IPS DF 19.7 (cell line): ENCODE measurements around the gene GJA3.

Experiments
- DNase-seq: peaks from one replicate; pipeline ENCODE4 v3.0.0-alpha.2; 2013; ENCODE audit warnings: low read depth, low spot score

The GJA3 gene

GRCh38 chr13:20160306-20161274 is at the start of gene GJA3:
TSS of gene GJA3 (minus strand) at chr13:20161052. CDS start at chr13:20143288, 17,764 bp downstream.
- DNase-seq, result no peak

DNA sequence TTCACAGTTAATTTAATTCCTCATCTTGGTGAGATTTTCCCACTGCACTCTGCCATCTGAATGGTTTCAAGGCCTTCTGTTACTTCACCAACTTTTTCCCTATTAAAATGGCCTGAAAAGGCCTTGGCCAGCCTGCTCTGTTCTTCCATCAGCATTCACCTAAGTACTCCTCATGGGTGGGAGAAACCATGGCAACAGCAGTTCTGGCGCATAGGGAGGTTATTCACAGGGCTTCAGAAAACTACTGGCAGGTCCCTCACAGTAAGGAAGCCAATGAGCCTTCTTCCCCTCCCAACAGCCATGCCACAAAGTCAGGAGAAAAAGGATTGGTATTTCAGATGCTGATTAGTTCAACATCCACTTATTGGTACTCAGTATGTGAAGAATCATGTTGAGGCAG is 49.1 kb upstream of the GJA3 start:
- DNase-seq, result no peak

GRCh38 chr13:20206698-20207235 is 45.9 kb upstream of the GJA3 start:
- DNase-seq, result no peak

GRCh38 chr13:20206065-20206697 is 45.3 kb upstream of the GJA3 start:
- no peak for DNase-seq

DNA sequence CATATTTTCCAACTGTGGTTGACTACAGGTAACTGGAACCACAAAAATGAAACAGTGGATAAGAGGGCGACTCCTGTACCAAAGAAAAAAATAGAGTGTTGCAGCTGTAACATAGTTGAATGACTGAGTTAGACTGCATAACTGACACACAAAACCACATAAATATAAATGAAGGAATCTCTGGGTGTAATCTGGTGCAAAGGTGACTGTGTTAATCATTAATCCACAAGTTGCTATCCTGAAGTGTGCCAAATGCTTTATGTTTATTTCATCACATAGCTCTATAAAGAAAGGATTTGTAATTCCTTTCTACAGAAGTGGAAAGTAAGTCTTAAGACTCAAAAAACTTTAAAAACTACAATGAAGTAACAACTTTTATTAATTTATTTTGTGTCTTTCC is 37.9 kb upstream of the GJA3 start:
- no peak for DNase-seq

DNA sequence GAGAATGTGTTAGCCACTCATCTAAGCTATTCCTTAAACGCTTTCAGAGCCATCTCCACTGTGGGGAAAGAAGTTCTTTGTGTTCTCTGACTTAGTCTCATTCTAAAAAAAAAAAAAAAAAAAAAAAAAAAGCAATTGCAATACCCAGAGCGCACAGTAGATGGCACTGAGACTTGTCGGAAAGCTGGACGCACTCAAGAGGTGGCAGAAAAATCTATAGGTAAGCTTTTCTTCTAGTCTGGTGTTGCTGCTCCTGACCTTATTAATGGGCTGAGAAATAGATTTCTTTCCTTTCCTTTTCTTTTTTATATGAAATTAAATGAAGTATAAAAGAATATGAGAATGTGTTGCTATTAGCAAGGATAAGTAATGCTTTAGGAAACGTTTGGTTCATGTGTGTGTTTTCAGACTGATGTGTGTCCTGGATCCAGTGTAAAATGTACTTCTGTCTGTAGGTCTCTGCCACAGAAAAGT is 36.5 kb upstream of the GJA3 start:
- no peak for DNase-seq

DNA sequence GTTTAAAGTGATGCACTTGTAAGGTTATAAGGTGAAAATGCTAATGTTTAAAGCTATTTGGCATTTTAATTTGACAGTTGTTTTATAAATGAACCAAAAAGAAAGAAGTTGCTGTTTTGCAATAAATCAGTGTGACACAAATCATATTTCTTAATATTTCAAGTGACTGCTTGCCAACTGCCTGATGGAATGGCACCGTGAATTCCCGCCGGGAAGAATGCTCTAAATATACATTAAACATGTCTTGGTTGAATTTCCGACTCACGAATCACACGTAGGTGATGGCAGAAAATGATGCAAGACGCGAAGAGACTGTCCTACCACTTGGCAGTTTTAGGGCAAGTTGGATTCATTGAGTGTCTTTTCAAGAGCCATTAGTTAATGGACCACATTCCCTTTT is 34.9 kb upstream of the GJA3 start:
- DNase-seq, result no peak

DNA sequence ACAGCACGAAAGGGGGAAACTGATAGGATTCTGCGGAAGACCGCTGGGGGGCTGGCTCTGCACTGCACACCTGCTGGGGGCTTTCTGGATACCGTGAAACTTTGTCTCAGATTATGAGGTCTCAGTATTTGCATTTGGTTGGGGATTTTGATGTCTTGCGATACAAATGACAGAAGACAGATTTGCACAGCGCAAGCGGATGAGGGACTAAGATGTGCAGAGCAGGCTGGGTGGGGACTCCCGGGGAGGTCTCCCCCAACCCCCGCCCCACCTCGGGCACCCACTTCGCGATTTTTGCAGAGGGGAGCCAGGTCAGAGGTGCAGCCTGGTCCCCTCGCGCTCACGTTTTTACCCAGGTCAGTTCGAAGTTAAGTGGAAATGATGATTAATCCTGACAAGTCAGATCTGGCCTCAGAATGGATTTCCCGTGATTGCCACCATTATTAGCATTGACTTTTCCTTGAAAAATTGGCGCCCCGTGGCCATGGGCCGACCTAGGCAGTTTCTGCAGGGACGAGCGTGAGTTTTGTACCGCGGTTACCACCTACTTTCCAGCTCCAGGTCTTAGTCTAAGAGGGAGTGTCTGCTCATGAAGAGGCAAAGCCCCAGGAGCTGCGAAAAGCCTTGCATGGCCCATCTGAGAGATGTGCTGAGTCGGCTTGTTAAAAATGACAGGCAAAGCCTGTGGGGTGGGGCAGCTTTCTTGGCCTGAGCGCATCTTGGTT is 33.2 kb upstream of the GJA3 start:
- DNase-seq, result no peak

DNA sequence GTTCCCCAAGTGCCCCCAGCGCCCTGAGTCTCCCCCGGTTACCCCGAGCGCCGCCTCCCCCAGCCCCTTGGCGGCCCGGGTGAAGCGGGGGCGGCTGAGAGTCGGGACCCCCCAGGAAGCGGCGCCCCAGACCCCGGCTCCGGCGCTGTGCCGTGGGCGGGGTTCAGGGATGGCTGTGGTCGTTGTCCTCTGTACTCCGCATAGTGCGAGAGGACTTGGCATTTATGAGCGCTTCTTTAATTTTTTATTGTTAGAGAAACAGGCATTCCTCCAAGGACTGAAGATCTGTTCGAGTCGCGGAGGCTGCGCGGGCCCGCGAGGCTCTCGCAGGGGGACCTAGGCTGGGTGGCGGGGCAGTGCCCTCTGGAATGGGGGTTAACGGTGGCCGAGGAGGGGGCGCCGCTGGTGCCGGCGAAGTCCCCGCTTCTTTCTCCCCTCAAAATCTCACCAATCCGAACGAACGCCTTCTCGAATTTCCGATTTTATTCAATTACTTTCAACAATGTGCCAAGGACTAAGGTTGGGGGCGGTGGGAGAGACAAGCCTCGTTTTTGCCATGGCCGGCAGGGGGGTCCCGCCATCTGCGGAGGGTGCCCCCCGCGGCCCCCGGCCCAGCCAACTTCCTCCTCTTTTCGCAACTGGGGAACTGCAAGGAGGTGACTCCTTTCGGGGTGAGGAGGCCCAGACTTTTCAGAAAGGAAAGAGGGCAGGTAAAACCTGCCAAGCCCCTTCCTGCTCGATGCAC is 32.5 kb upstream of the GJA3 start:
- no peak for DNase-seq

GRCh38 chr13:20192836-20193161 is 31.9 kb upstream of the GJA3 start, which contains the start of gene GJB2:
TSS of gene GJB2 (minus strand) at chr13:20192938. CDS start at chr13:20189581, 3,357 bp downstream.
- DNase-seq, result no peak

DNA sequence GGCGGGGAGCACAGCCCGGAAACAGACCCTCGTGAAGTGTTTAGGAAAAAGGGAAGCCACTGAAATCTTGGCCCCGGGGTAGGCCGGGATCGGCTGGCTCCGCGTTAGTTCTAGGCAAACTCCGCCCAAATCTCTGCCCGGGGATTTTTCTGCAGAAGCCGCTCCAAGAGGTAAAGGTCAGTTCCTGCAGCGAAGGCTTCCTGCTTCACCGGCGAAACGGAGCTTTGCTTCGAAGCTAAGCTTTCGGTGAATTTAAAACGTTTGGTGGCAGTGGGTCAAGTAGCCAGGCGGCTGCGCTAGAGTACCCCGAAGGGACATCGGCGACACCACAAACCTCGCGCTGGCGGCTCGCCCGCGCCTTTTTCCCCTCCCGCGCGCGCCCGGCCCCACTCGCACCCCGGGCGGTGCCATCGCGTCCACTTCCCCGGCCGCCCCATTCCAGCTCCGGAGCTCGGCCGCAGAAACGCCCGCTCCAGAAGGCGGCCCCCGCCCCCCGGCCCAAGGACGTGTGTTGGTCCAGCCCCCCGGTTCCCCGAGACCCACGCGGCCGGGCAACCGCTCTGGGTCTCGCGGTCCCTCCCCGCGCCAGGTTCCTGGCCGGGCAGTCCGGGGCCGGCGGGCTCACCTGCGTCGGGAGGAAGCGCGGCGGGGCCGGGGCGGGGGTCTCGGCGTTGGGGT is 31.4 kb upstream of the GJA3 start:
- DNase-seq, result no peak

DNA sequence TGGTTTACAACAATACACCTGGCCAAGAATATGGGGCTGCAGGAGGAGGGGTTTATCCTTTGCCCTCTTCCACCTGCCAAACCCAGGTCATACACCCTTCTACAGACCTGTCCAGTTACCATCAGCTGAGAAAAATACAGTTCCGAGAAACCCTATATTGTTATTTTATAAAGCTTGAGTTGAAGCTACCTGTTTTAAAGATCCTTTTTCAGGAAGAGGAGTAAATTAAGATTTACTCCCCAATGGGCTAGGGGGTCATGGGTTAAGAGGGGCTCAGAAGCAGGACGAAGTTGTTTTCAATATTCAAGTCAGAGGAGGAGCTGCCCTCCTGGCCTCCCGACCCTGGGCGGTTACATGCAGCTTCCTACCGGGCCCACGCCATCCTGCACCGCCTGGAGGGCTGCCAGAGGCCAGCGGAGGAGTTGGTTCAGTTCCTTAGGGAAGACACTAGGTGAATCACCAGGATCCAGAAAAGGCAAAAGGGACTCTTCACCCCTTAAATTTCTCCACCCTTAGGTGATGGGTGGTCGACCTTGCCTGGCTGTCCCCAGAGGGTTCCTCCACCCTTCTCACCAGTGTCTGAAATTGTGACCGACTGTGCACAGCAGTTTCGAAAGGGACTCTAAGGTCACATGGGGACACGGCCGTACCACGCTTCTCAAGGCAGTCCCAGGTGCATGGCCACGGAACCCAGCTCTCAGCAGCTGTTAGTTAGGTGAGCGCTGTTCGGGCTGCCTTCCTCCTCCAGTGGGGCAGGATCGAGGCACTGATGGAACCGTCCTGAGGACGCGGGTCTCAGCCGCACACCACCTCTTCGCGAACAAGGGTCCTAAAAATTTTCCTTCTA is 30.7 kb upstream of the GJA3 start:
- no peak for DNase-seq

GRCh38 chr13:20190481-20191310 is 29.8 kb upstream of the GJA3 start:
- no peak for DNase-seq

DNA sequence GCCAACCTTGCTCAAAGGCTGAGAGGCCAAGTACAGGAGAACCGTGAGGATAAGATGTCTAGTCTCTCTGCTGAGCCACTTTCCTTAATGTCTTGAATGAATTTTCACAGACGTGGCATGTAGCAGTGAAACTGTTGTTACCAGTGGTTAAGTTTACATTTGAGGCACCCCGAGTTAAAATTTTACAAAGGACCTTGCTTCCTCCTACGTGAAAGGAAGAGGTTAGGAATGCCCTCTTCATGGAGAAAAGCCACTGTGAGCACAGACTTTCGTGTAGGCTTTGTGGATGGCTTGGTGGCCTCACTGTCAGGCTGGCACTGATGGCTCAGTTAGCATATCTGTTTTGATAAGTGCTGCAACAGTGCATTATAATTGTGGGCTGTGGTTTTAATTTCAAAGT is 29.2 kb upstream of the GJA3 start:
- no peak for DNase-seq

GRCh38 chr13:20188667-20189553 is 28.1 kb upstream of the GJA3 start:
- no peak for DNase-seq

DNA sequence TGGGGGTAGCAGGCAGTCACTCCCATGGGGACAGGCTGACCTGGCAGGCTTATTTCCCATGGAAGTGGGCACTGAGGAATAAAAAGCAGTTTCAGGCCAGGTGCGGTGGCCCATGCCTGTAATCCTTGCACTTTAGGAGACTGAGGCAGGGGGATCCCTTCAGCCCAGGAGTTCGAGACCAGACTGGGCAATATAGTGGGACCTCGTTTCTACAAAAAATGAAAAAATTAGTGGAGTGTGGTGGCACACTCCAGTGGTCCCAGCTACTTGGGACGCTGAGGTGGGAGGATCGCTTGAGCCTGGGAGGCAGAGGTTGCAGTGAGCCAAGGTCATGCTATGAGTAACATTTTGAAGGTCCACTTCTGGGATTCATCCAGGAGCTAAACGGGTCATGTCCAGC is 25.9 kb upstream of the GJA3 start:
- DNase-seq, result no peak

DNA sequence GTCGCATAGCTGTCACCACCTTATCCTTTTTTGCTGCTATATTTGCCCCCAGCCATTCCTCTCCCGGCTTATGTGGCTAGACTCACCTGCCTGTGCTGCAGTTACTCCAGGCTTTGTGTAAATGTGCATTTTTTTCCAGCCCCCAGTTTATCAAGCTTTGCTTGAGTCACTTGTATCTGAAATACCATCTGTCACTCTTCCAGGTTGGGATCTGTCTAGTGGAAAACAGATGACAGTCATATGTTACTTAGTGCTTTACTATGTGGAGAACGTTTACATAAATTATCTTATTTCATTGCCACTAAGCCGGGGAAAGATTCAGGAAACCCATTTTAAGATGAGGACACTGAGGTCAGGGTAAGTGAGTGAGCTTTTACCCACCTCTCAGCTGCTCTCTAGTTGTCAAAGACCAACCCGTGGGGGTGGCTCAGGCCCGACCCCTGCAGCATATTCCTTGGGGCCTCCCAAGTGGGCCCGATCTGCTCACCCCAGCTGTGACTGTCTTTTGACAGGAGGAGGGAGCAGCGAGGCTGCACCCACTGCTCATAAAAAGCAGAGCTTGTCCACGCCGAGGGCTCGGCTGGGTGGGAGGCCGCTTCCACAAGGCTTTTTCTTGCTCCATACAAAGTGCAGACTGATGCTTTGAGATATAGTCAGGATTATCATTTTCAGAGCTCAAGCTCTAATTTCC is 24.7 kb upstream of the GJA3 start:
- DNase-seq, result no peak
